HG03139 (cell line): ENCODE data around the gene RMI1.
"Not testable (repeated sequence)": the region's sequence is repeated elsewhere in the genome, so short reads cannot be mapped to it uniquely, and the experiment has no call there.

Experiments used
- ATAC-seq: cut with Tn5 transposase; IDR thresholded peaks from one replicate; pipeline ENCODE4 v1.9.1; 2021; ENCODE audit not compliant: unreplicated experiment

The RMI1 gene

GRCh38 chr9:83980395-83981125 lies at the start of gene RMI1:
Gene RMI1, plus strand, starts transcription at chr9:83980805. Its CDS starts 20,182 bp downstream, at chr9:84000987.
- ATAC-seq: peak; percentile 53

- no peak for ATAC-seq
Measured at GRCh38 chr9:83930881-83931280, 49.7 kb upstream of the RMI1 start.

GRCh38 chr9:83932011-83932410 lies 48.6 kb upstream of the RMI1 start:
- ATAC-seq: no peak

GRCh38 chr9:83932851-83933250 lies 47.8 kb upstream of the RMI1 start:
- no peak for ATAC-seq

GRCh38 chr9:83933790-83934189 lies 46.8 kb upstream of the RMI1 start:
- ATAC-seq: no peak

GRCh38 chr9:83934569-83935275 lies 45.9 kb upstream of the RMI1 start:
- no peak for ATAC-seq

- ATAC-seq: no peak
Measured at GRCh38 chr9:83935276-83935935, 45.2 kb upstream of the RMI1 start.

- no peak for ATAC-seq
Measured at GRCh38 chr9:83936523-83936922, 44.1 kb upstream of the RMI1 start.

- no peak for ATAC-seq
Measured at GRCh38 chr9:83937861-83938455, 42.6 kb upstream of the RMI1 start.

GRCh38 chr9:83940590-83941303 lies 39.9 kb upstream of the RMI1 start:
- ATAC-seq: no peak

GRCh38 chr9:83948096-83948495 lies 32.5 kb upstream of the RMI1 start:
- not testable (repeated sequence) for ATAC-seq

- ATAC-seq: peak; percentile 47
Measured at GRCh38 chr9:83956086-83956435, 24.5 kb upstream of the RMI1 start.

GRCh38 chr9:83956436-83957247 lies 24.0 kb upstream of the RMI1 start:
- peak; percentile 76 for ATAC-seq

GRCh38 chr9:83957248-83957513 lies 23.4 kb upstream of the RMI1 start:
- ATAC-seq: no peak

GRCh38 chr9:83959061-83959460 lies 21.5 kb upstream of the RMI1 start:
- no peak for ATAC-seq

- no peak for ATAC-seq
Measured at GRCh38 chr9:83960991-83961390, 19.6 kb upstream of the RMI1 start.

- no peak for ATAC-seq
Measured at GRCh38 chr9:83962165-83962564, 18.4 kb upstream of the RMI1 start.

GRCh38 chr9:83964973-83965349 lies 15.6 kb upstream of the RMI1 start:
- no peak for ATAC-seq

- no peak for ATAC-seq
Measured at GRCh38 chr9:83965350-83966208, 15.0 kb upstream of the RMI1 start.

GRCh38 chr9:83966209-83966582 lies 14.4 kb upstream of the RMI1 start:
- ATAC-seq: no peak
